CD4-positive, alpha-beta T cell (primary cell): ENCODE data around the gene CDC42SE1. TPM values are rescaled to one million over a fixed set of nuclear protein-coding genes. Genes with fewer than 3 reads are reported as not detected.
A peak's percentile ranks its signal among the peaks of the same experiment; 100 is the strongest.

Experiments
- ATAC-seq: fragments of 200-7000 bp; cut with Tn5 transposase; one replicate; pipeline ENCODE4 v1.10.0; 2022; ENCODE audit warnings: mild to moderate bottlenecking; ENCODE audit not compliant: poor library complexity
- CTCF ChIA-PET: fragments of 350-600 bp; sonication (Branson Sonifier 250); formaldehyde crosslinking; loops from one replicate; lab custom pipeline; 2021; ENCODE audit warnings: antibody characterized with exemption, inconsistent platforms; lab: Charles Lee
- POLR2A ChIA-PET: fragments of 350-600 bp; sonication (Branson Sonifier 250); formaldehyde crosslinking; loops from one replicate; lab custom pipeline; 2021; ENCODE audit warnings: antibody characterized with exemption, inconsistent platforms; lab: Charles Lee
- DNase-seq, 14 experiments: peaks; one replicate each; pipeline ENCODE4 v3.0.0-alpha.2; 2013 to 2020; ENCODE audit warnings: mixed read lengths in 2 of 14
- H3K27ac ChIP-seq, 2 donors: one replicate each; pipeline versions ENCODE4 v1.5.1 to v1.7.0; 2013; ENCODE audit warnings: low read length in 2 of 2, low read depth in 1 of 2, mild to moderate bottlenecking in 1 of 2
- H3K27me3 ChIP-seq, 2 experiments: 1 replicate in 1 of 2; 2 replicates in 1 of 2; pipeline versions ENCODE4 v1.6.1 to v1.7.0; 2013; ENCODE audit warnings: low read length in 2 of 2, control low read depth in 1 of 2, mild to moderate bottlenecking in 1 of 2, moderate library complexity in 1 of 2; ENCODE audit not compliant: insufficient read depth in 2 of 2, control insufficient read depth in 1 of 2
- H3K36me3 ChIP-seq: one replicate; pipeline ENCODE4 v1.6.1; 2013; ENCODE audit warnings: low read length, control low read depth; ENCODE audit not compliant: insufficient read depth
- H3K4me1 ChIP-seq: one replicate; pipeline ENCODE4 v1.6.1; 2013; ENCODE audit warnings: low read length, control low read depth; ENCODE audit not compliant: insufficient read depth
- H3K4me3 ChIP-seq: one replicate; pipeline ENCODE4 v1.5.1; 2013; ENCODE audit warnings: mild to moderate bottlenecking, low read length, moderate library complexity
- H3K9me3 ChIP-seq, 2 experiments: 1 replicate in 1 of 2; 2 replicates in 1 of 2; pipeline versions ENCODE4 v1.6.1 to v1.7.0; 2013; ENCODE audit warnings: low read length in 2 of 2, mild to moderate bottlenecking in 2 of 2, control low read depth in 1 of 2, moderate library complexity in 1 of 2; ENCODE audit not compliant: control insufficient read depth in 1 of 2, insufficient read depth in 1 of 2
- H3K27ac Mint-ChIP-seq: one replicate; pipeline ENCODE4 v1.8.0; 2020; ENCODE audit warnings: mixed read lengths
- H3K27me3 Mint-ChIP-seq: one replicate; pipeline ENCODE4 v1.8.0; 2021; ENCODE audit warnings: mixed read lengths
- H3K36me3 Mint-ChIP-seq: one replicate; pipeline ENCODE4 v1.8.0; 2021; ENCODE audit warnings: low read depth, mixed read lengths
- H3K4me1 Mint-ChIP-seq: one replicate; pipeline ENCODE4 v1.8.0; 2021; ENCODE audit warnings: low read depth, mixed read lengths
- H3K4me3 Mint-ChIP-seq: one replicate; pipeline ENCODE4 v1.8.0; 2020; ENCODE audit warnings: mild to moderate bottlenecking, mixed read lengths
- H3K9me3 Mint-ChIP-seq: one replicate; pipeline ENCODE4 v1.8.0; 2020; ENCODE audit warnings: mixed read lengths
- intact Hi-C, 2 experiments: fragments of 100-400 bp; cut with DNase I in 1 of 2; cut with micrococcal nuclease in 1 of 2; formaldehyde crosslinking; loops; one replicate each; pipeline versions ENCODE4 v1.15.1 to v1.9.0; 2023 to 2025; cut with DNase I, micrococcal nuclease
- polyA plus RNA-seq, 2 donors: library from polyadenylated mRNA; unstranded; fragments of 120-200 nt; gene quantifications; one replicate each; pipeline ENCODE4 v1.2.1, GENCODE V29; 2013
- total RNA-seq, 174 experiments: library from RNA in 2 of 174; stranded (reverse) in 2 of 174; gene quantifications; one replicate each; pipeline ENCODE4 v1.2.3 and lab custom pipeline; 2021 to 2026
- TF ChIP-seq, protein P1 (sequence below): fragments of 200-600 bp; IDR thresholded peaks from one replicate; pipeline ENCODE4 v1.8.0; 2022; ENCODE audit warnings: antibody characterized with exemption, mild to moderate bottlenecking

Gene CDC42SE1, protein sequence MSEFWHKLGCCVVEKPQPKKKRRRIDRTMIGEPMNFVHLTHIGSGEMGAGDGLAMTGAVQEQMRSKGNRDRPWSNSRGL
- 100 to 1,000 TPM; 401 to 404 TPM for total RNA-seq
- 379 TPM for polyA plus RNA-seq (2013, experiment 1 of 2)
- polyA plus RNA-seq (2013, experiment 2 of 2): 420 TPM
- 183 to 1,197 (median 628) reads per million in 172 experiments for total RNA-seq (lab: John Stamatoyannopoulos, UW)

DNA sequence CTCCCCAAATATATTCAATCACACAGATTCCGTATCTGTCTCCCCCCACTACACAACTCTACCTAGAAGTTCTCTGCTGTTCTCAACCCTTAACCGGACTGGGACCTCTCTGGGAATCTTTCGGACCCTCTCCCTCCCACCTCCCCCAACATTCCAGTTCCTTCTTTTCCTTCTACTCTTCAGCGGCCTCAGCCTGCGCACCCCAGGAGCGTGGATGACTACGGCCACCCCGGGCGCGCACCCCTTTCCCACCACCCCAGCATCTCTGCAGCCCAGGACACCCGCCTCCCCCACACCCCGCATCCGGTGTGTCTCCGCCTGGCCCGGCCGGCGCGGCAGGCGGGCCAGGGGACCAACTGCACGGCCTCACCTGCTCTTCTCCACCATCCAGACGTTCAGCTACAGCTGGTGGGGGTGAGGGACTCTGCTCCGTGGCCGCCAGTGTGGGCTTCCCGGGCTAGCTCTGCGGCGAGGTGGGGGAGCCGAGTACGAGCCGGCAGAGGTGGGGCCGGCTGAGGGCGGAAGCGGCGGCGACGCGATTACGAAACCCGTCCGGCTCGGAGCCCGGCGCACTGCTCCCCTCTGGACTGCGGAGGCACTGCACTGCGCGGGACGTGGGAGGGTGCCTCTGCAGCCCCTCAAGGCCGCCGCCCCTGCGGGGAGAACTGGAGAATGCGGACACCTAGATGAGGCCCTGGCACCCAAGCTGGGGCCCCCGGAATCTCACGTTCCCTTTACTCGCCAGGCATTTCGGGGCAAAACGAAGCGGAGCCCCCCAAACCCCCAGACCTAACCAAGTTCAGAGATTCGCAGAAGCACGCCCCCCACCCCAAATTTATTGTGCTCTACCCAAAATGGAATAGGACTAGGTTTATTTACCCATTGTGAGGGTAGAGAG is at the start of gene CDC42SE1:
Gene CDC42SE1 (minus strand): TSS at position 514 of the 898 bp plus-strand sequence. CDS start 3,892 bp downstream, outside the sequence.
- H3K36me3 ChIP-seq: peaks cover 29% of the 10 kb centered on the region
- peaks cover 42% of the 10 kb centered on the region for H3K4me1 ChIP-seq
- H3K4me3 ChIP-seq: peak within 1 kb of the TSS; percentile 64
- ChIA-PET CTCF (interaction anchor here (0.6 to 5.8 kb wide), 13 partner anchors 8 to 54 kb away, joined by 3 to 69 read pairs (median 4); partner anchors contain the start of genes C1orf56 and GABPB2), POLR2A (interaction anchor here (0.6 to 7.7 kb wide), 15 partner anchors 9 to 340 kb away, joined by 3 to 144 read pairs (median 4); partner anchors contain the start of genes C1orf56, CERS2, GABPB2 and MINDY1)
- TF ChIP-seq, protein P1, sequence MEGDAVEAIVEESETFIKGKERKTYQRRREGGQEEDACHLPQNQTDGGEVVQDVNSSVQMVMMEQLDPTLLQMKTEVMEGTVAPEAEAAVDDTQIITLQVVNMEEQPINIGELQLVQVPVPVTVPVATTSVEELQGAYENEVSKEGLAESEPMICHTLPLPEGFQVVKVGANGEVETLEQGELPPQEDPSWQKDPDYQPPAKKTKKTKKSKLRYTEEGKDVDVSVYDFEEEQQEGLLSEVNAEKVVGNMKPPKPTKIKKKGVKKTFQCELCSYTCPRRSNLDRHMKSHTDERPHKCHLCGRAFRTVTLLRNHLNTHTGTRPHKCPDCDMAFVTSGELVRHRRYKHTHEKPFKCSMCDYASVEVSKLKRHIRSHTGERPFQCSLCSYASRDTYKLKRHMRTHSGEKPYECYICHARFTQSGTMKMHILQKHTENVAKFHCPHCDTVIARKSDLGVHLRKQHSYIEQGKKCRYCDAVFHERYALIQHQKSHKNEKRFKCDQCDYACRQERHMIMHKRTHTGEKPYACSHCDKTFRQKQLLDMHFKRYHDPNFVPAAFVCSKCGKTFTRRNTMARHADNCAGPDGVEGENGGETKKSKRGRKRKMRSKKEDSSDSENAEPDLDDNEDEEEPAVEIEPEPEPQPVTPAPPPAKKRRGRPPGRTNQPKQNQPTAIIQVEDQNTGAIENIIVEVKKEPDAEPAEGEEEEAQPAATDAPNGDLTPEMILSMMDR: peak; percentile 81
- H3K9me3 ChIP-seq: no peaks in the 10 kb centered on the region
- Mint-ChIP-seq H3K27me3 (no peaks in the 10 kb centered on the region), H3K4me1 (peaks cover 55% of the 10 kb centered on the region), H3K4me3 (peak within 1 kb of the TSS; percentile 97), H3K36me3 (peaks cover 53% of the 10 kb centered on the region), H3K27ac (peak within 1 kb of the TSS; percentile 90), H3K9me3 (no peaks in the 10 kb centered on the region)
- no peaks in the 10 kb centered on the region for H3K27me3 ChIP-seq
- DNase-seq (peak; percentile 71 to 94 (median 80)), ATAC-seq (peak; percentile 76)
- intact Hi-C loops: loop anchor here (1.0 to 2.0 kb wide), 3 partner anchors 11 to 35 kb away; partner anchors contain the start of gene GABPB2 (in 2 of the 2)
- peak within 1 kb of the TSS; percentile 88 to 93 for H3K27ac ChIP-seq

DNA sequence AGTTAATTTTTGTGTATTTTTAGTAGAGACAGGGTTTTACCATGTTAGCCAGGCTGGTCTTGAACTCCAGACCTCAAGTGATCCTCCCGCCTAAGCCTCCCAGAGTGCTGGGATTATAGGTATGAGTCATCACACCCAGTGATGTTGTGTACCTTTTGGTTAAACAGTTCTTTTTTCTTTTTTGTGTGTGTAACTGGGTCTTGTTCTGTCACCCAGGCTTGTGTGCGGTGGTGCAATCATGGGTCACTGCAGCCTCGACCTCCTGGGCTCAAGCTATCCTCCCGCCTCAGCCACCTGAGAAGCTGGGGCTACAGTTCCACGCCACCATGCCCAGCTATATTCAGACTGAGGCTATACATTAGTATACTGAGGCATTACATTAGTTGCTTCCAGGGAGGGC is 48.9 kb upstream of the CDC42SE1 start:
- no peak overlapping the region for H3K4me3 Mint-ChIP-seq
- POLR2A ChIA-PET: no interaction called here
- TF ChIP-seq, protein P1: no peak
- DNase-seq (no peak), ATAC-seq (no peak)
- Histone ChIP-seq H3K4me3 (no peak overlapping the region), H3K4me1 (no peaks in the 10 kb centered on the region), H3K27me3 (no peaks in the 10 kb centered on the region), H3K9me3 (no peaks in the 10 kb centered on the region), H3K27ac (no peak overlapping the region), H3K36me3 (peaks cover 33% of the 10 kb centered on the region)
- CTCF ChIA-PET: interaction anchor here (0.6 to 0.9 kb wide), 2 partner anchors 31 to 143 kb away, joined by 3 read pairs; no protein-coding TSS in a partner anchor
- peaks cover 51% of the 10 kb centered on the region for H3K36me3 Mint-ChIP-seq
- no peaks in the 10 kb centered on the region for H3K27me3 Mint-ChIP-seq
- H3K27ac Mint-ChIP-seq: no peak overlapping the region
- intact Hi-C loops: no loop called here
- no peaks in the 10 kb centered on the region for H3K9me3 Mint-ChIP-seq
- no peaks in the 10 kb centered on the region for H3K4me1 Mint-ChIP-seq

DNA sequence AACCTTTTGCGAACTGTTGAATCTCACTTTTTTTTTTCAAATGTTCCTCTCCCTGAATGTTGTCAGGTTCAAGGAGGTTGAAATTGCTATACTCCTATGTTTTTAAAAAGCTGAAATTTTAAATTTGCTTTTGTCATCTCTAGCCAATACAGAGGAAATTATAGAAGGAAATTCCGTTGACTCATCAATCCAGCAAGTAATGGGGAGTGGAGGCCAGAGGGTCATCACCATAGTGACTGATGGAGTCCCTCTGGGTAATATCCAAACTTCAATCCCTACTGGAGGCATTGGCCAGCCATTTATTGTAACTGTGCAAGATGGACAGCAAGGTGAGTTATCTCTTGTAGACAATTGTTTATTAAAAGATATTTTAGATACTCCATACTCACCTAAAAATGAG is 47.5 kb upstream of the CDC42SE1 start:
- intact Hi-C loops: no loop called here
- H3K4me3 Mint-ChIP-seq: no peak overlapping the region
- no peak overlapping the region for H3K4me3 ChIP-seq
- ChIA-PET CTCF (interaction anchor here (1.9 kb wide), 1 partner anchor 82 kb away, joined by 4 read pairs; no protein-coding TSS in a partner anchor), POLR2A (interaction anchor here (0.7 kb wide), 1 partner anchor 31 kb away, joined by 3 read pairs; no protein-coding TSS in a partner anchor)
- H3K36me3 Mint-ChIP-seq: peaks cover 52% of the 10 kb centered on the region
- no peaks in the 10 kb centered on the region for H3K9me3 Mint-ChIP-seq
- no peaks in the 10 kb centered on the region for H3K9me3 ChIP-seq
- DNase-seq (no peak), ATAC-seq (no peak)
- no peaks in the 10 kb centered on the region for H3K27me3 Mint-ChIP-seq
- TF ChIP-seq, protein P1: no peak
- H3K27me3 ChIP-seq: no peaks in the 10 kb centered on the region
- no peaks in the 10 kb centered on the region for H3K4me1 ChIP-seq
- H3K27ac ChIP-seq: no peak overlapping the region
- H3K4me1 Mint-ChIP-seq: no peaks in the 10 kb centered on the region
- no peak overlapping the region for H3K27ac Mint-ChIP-seq
- peaks cover 35% of the 10 kb centered on the region for H3K36me3 ChIP-seq
